Astrocyte (in vitro differentiated cells and primary cell): ENCODE measurements around the gene MAPK8IP3. TPM values are rescaled to one million over a fixed set of nuclear protein-coding genes. Genes with fewer than 3 reads are reported as not detected.

Source experiments
- DNase-seq: peaks from one replicate; pipeline ENCODE4 v3.0.0-alpha.2; 2010; ENCODE audit warnings: low read depth
- FAIRE-seq: peaks from 2 replicates; lab custom pipeline; 2011; peaks lifted over from hg19 to GRCh38; lab: Jason Lieb, UNC
- H2AFZ ChIP-seq: 2 replicates; pipeline ENCODE4 v1.6.0; 2012; ENCODE audit warnings: low read depth, low read length, inconsistent platforms
- H3K27ac ChIP-seq: 2 replicates; pipeline ENCODE4 v1.5.1; 2011; ENCODE audit warnings: low read depth, low read length, inconsistent platforms
- H3K27me3 ChIP-seq: 2 replicates; pipeline ENCODE4 v1.6.0; 2011; ENCODE audit warnings: low read length, inconsistent platforms; ENCODE audit not compliant: insufficient read depth
- H3K36me3 ChIP-seq: 2 replicates; pipeline ENCODE4 v1.5.1; 2011; ENCODE audit warnings: low read length, inconsistent platforms; ENCODE audit not compliant: insufficient read depth
- H3K4me1 ChIP-seq: 2 replicates; pipeline ENCODE4 v1.5.1; 2011; ENCODE audit warnings: low read length, inconsistent platforms; ENCODE audit not compliant: insufficient read depth
- H3K4me2 ChIP-seq: 2 replicates; pipeline ENCODE4 v1.6.0; 2012; ENCODE audit warnings: low read length, inconsistent platforms
- H3K4me3 ChIP-seq: 2 replicates; pipeline ENCODE4 v1.5.1; 2011; ENCODE audit warnings: low read depth, mild to moderate bottlenecking, low read length, inconsistent platforms; ENCODE audit not compliant: insufficient read depth
- H3K79me2 ChIP-seq: 2 replicates; pipeline ENCODE4 v1.6.0; 2012; ENCODE audit warnings: mild to moderate bottlenecking, low read length, inconsistent platforms; ENCODE audit not compliant: insufficient read depth
- H3K9ac ChIP-seq: 2 replicates; pipeline ENCODE4 v1.6.0; 2012; ENCODE audit warnings: mild to moderate bottlenecking, low read length, inconsistent platforms
- H3K9me3 ChIP-seq: 2 replicates; pipeline ENCODE4 v1.5.1; 2012; ENCODE audit warnings: low read depth, mild to moderate bottlenecking, low read length, inconsistent platforms; ENCODE audit not compliant: insufficient read depth
- H4K20me1 ChIP-seq: 2 replicates; pipeline ENCODE4 v1.6.0; 2012; ENCODE audit warnings: low read length, inconsistent platforms; ENCODE audit not compliant: insufficient read depth
- H3K27ac Mint-ChIP-seq: one replicate; pipeline ENCODE4 v1.8.0; 2021; ENCODE audit warnings: mild to moderate bottlenecking, mixed read lengths; ENCODE audit not compliant: unreplicated experiment
- H3K27me3 Mint-ChIP-seq: one replicate; pipeline ENCODE4 v1.8.0; 2021; ENCODE audit warnings: low read depth, mixed read lengths; ENCODE audit not compliant: unreplicated experiment
- H3K36me3 Mint-ChIP-seq: one replicate; pipeline ENCODE4 v1.8.0; 2021; ENCODE audit warnings: low read depth, mixed read lengths; ENCODE audit not compliant: unreplicated experiment
- H3K4me1 Mint-ChIP-seq: one replicate; pipeline ENCODE4 v1.8.0; 2021; ENCODE audit warnings: low read depth, mixed read lengths; ENCODE audit not compliant: unreplicated experiment
- H3K4me3 Mint-ChIP-seq: one replicate; pipeline ENCODE4 v1.8.0; 2021; ENCODE audit warnings: mild to moderate bottlenecking, moderate library complexity, mixed read lengths; ENCODE audit not compliant: unreplicated experiment
- H3K9me3 Mint-ChIP-seq: one replicate; pipeline ENCODE4 v1.8.0; 2021; ENCODE audit warnings: mild to moderate bottlenecking, mixed read lengths; ENCODE audit not compliant: unreplicated experiment
- EZH2 ChIP-seq: IDR thresholded peaks from 2 replicates; pipeline ENCODE4 v1.6.1; 2012; ENCODE audit warnings: mild to moderate bottlenecking, low read length, inconsistent platforms; ENCODE audit not compliant: insufficient read depth
- total RNA-seq: library from RNA; stranded (reverse); gene quantifications from 2 replicates; pipeline ENCODE4 v1.2.1, GENCODE V29; 2021
- TF ChIP-seq, protein P1 (sequence below): IDR thresholded peaks from 2 replicates; pipeline ENCODE4 v1.5.1; 2011; ENCODE audit warnings: low read depth, mild to moderate bottlenecking, inconsistent platforms, low read length, moderate library complexity; ENCODE audit not compliant: insufficient read depth

MAPK8IP3 gene
- total RNA-seq, 1 donor from 2014 or later: 92.4 TPM

DNA sequence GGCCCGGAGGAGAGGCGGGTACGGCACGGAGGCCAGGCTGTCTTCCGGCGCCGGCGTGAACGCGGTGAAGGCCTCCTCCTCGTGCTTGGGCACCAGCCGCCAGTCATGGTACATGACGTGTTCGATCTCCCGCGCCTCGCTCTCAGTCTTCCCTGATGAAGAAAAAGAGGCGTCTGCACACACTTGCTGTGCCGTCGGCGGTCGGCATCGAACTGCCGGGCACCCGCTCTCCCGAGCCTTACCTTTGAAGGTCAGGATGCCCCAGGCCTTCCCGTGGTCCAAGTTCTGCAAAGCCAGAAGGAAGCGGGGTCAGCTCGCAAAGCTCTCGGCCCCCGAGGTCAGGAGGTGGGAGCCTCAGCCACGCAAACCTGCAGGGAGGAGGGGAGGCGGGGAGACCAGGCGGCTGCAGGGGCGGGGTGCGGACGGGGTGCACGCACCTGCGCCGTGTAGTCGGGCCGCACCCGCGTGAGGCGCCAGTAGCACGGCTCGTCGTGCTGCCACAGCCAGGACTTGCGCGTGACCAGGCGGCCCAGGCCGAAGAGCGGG lies 66.4 kb downstream of the MAPK8IP3 start, which contains the start of gene EME2:
TSS of gene EME2 (plus strand) at position 449 of the 546 bp plus-strand sequence. CDS start 418 bp downstream, outside the sequence.
- Histone ChIP-seq H3K9ac (peak within 1 kb of the TSS; percentile 91), H2AFZ (peak within 1 kb of the TSS; percentile 80), H3K4me3 (peak within 1 kb of the TSS; percentile 66), H3K27me3 (no peaks in the 10 kb centered on the region), H3K27ac (peak within 1 kb of the TSS; percentile 71), H4K20me1 (peaks cover 54% of the 10 kb centered on the region), H3K4me1 (peaks cover 26% of the 10 kb centered on the region), H3K79me2 (peaks cover 39% of the 10 kb centered on the region), H3K36me3 (no peaks in the 10 kb centered on the region), H3K9me3 (no peaks in the 10 kb centered on the region), H3K4me2 (peak within 1 kb of the TSS; percentile 91)
- H3K36me3 Mint-ChIP-seq: no peaks in the 10 kb centered on the region
- TF ChIP-seq, protein P1, sequence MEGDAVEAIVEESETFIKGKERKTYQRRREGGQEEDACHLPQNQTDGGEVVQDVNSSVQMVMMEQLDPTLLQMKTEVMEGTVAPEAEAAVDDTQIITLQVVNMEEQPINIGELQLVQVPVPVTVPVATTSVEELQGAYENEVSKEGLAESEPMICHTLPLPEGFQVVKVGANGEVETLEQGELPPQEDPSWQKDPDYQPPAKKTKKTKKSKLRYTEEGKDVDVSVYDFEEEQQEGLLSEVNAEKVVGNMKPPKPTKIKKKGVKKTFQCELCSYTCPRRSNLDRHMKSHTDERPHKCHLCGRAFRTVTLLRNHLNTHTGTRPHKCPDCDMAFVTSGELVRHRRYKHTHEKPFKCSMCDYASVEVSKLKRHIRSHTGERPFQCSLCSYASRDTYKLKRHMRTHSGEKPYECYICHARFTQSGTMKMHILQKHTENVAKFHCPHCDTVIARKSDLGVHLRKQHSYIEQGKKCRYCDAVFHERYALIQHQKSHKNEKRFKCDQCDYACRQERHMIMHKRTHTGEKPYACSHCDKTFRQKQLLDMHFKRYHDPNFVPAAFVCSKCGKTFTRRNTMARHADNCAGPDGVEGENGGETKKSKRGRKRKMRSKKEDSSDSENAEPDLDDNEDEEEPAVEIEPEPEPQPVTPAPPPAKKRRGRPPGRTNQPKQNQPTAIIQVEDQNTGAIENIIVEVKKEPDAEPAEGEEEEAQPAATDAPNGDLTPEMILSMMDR: no peak
- no peak for TF ChIP-seq EZH2
- peaks cover 6% of the 10 kb centered on the region for H3K4me1 Mint-ChIP-seq
- FAIRE-seq: no peak
- no peaks in the 10 kb centered on the region for H3K9me3 Mint-ChIP-seq
- H3K27me3 Mint-ChIP-seq: no peaks in the 10 kb centered on the region
- H3K27ac Mint-ChIP-seq: peak within 1 kb of the TSS; percentile 98
- DNase-seq: no peak
- peak within 1 kb of the TSS; percentile 91 for H3K4me3 Mint-ChIP-seq

DNA sequence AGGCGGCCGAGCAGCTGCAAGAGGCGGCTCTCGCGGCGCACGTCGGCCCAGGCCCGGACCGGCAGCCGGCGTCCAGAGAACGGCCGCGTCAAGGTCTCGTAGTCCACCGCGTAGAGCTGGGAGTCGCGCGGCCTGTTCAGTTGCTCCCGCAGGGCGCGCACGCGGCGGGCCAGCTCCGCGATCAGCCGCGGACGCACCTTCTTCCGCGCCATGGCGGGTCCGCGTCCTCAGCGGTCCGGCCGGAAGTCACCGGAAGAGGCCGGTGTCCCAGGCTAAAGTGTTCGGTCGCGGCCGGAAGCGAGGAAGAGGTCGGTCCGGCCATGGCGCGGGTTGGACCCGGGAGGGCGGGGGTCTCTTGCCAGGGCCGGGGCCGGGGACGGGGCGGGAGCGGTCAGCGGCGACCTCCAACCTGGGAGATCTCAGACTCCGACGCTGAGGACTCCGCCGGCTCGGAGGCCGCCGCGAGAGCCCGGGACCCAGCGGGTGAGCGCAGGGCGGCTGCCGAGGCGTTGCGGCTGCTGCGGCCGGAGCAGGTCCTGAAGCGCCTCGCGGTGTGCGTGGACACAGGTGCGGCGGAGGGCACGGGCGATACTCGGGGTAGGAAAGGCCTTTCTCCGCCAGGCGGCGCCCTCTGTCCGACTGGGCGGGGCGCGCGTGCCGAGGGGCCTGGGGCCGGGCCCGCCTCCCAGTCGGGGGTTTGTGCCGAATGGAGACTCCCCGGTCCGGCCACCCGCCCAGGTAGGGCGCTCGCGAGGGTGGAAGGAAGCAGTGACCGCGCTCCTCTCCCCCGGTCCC lies 67.1 kb downstream of the MAPK8IP3 start, which contains the start of gene MRPS34:
TSS of gene MRPS34 (minus strand) at position 227 of the 795 bp plus-strand sequence. CDS start at position 212, 15 bp downstream.
- Histone ChIP-seq H3K27me3 (no peaks in the 10 kb centered on the region), H4K20me1 (peaks cover 48% of the 10 kb centered on the region), H3K36me3 (no peaks in the 10 kb centered on the region), H3K79me2 (peaks cover 39% of the 10 kb centered on the region), H3K9ac (peak within 1 kb of the TSS; percentile 91), H3K9me3 (no peaks in the 10 kb centered on the region), H3K27ac (peak within 1 kb of the TSS; percentile 71), H3K4me1 (peaks cover 26% of the 10 kb centered on the region), H2AFZ (peak within 1 kb of the TSS; percentile 80), H3K4me3 (peak within 1 kb of the TSS; percentile 66), H3K4me2 (peak within 1 kb of the TSS; percentile 91)
- Mint-ChIP-seq H3K4me1 (peaks cover 6% of the 10 kb centered on the region), H3K9me3 (no peaks in the 10 kb centered on the region), H3K4me3 (peak within 1 kb of the TSS; percentile 91), H3K27ac (peak within 1 kb of the TSS; percentile 98), H3K36me3 (no peaks in the 10 kb centered on the region), H3K27me3 (no peaks in the 10 kb centered on the region)
- FAIRE-seq (no peak), DNase-seq (peak; percentile 75)
- TF ChIP-seq EZH2: no peak
- TF ChIP-seq, protein P1: peak; percentile 21
